HG02763 (cell line): Measurements from ENCODE around the gene OR4K5.
"Not testable (repeated sequence)": the region's sequence is repeated elsewhere in the genome, so short reads cannot be mapped to it uniquely, and the experiment has no call there.

Experiments
- ATAC-seq: cut with Tn5 transposase; IDR thresholded peaks from one replicate; pipeline ENCODE4 v1.9.1; 2021; ENCODE audit warnings: mild to moderate bottlenecking, moderate library complexity; ENCODE audit not compliant: unreplicated experiment

Gene OR4K5, protein sequence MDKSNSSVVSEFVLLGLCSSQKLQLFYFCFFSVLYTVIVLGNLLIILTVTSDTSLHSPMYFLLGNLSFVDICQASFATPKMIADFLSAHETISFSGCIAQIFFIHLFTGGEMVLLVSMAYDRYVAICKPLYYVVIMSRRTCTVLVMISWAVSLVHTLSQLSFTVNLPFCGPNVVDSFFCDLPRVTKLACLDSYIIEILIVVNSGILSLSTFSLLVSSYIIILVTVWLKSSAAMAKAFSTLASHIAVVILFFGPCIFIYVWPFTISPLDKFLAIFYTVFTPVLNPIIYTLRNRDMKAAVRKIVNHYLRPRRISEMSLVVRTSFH

DNA sequence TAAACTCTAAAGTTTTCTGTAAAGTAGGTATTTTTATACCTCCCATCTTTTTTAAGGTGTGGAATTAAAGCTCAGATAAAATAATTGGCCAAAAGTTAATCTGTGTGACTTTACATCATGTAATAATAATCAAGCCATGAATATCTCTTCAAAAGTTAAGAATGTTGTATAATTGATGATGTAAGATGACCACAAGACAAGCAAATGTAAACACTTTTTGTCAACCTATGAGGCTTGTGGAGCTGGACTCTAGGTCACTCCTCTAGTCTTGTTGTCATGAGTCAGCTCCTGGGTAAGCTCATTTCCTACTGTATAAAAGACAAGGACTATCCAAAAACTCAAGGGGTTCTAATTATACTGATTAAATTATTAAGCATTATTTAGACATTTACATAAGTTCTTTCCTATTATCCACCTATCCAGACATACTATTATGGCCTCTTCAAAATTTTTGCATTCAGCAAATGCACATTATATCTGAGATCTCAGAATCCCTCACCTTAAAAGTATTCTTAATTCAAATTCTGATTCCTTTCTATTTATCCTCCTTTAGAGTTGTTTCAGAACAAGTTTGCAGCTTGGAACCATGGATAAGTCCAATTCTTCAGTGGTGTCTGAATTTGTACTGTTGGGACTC, at the start of gene OR4K5:
TSS of gene OR4K5 (plus strand) at position 587 of the 637 bp plus-strand sequence. CDS start at position 587, 0 bp downstream.
- ATAC-seq, result no peak

DNA sequence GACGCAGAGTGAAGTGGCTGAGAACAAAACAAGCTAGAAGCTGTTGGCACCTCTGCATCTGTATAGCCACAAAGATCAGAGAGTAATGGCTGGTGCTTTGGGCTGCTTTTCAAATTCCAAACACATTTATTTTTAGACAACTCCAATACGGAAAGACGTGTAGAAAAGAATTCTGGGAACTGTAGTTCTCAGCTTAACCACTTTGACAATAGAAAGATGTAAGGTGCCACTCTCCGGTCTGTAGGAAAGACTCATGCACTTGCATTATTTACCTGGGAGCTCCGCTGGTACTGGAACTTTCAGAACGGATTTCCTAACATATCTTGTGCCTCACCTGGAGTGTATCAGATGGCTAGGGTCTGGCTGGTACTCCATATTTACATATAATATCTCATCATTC, 47.2 kb upstream of the OR4K5 start:
- ATAC-seq, result no peak

DNA sequence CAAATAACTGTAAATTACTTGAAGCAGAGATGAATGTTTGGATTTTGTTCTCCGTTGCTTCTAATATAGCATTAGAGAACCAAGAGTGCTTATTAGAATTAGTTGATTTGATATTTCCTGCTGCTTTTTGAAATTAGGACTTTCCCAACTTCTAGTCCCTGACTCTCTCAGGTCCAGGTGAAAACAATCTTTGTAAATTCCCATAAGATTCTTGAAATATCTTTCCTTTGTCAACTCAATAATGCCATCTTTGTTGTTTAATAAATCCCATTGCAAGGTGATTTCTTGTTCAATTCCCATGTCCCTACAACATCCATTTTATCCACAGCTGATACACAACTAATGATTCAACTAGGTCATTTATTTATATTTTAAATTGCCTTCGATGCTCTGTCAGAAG, 45.6 kb upstream of the OR4K5 start, which contains the start of gene OR4K2:
TSS of gene OR4K2 (plus strand) at position 301 of the 400 bp plus-strand sequence. CDS start 1,126 bp downstream, outside the sequence.
- no peak for ATAC-seq

DNA sequence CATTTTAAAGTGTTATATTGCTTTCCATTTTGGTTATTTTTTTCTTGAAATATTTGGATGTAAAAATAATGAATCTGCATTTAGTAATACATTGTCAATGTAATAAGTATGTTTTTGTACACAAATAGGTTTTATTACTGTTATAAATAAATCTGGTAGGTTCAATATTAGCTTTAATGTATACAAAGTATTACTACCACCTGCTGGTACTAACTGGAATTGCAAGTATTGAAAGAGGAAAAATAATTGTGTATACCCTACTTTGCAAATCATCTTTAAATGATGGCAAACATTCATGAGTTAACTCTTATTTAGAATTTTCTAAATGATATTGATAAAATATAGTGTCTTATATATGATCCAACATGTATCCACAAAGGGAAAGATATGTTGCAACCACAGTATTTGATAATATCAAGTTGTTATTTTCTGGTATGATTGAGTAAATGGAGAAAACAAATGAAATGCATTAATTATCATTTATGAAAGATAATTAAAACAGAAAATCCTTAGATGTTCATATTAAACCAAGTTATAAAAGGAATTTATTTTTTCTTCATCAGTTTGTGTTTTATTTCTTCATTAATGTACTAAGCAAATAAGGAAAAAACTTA, 42.3 kb upstream of the OR4K5 start:
- ATAC-seq, result no peak

DNA sequence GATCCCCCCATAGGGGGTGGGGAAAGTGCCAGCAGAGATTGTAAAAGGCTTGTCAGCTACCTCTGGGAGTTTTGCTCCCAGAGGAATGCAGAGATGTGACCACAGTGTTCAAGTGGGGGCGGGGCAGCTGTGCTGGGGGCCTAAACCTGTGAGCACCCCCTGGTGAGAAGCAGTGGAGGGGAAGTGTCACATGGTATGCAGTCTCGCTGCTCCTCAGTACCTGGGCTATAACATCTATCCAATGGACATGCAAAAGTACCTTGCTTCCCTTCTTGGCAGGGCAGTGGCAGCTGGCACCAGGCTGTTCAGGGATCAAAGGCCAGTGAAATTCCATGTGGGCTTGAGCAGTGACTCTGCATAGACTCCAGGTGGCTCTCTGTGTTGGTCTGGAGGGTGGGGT, 25.1 kb upstream of the OR4K5 start:
- ATAC-seq, result no peak

DNA sequence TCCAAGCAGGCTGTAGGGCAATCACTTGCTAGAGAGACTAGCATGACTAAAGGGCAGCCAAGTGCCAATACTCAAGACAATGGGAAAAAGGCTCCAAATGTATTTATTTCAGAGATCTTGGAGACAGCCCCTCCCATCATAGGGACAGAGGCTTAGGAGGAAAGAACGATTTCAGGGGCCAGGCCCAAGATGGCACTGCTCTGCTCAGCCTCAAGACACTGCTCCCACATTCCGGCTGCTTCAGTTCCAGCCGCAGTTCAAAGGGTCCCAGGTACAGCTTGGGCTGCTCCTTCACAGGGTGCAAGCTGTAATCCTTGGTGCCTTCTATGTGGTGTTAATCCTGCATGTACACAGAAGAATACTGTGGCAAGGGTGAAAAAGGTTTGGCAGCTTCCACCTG, 19.4 kb upstream of the OR4K5 start:
- no peak for ATAC-seq

DNA sequence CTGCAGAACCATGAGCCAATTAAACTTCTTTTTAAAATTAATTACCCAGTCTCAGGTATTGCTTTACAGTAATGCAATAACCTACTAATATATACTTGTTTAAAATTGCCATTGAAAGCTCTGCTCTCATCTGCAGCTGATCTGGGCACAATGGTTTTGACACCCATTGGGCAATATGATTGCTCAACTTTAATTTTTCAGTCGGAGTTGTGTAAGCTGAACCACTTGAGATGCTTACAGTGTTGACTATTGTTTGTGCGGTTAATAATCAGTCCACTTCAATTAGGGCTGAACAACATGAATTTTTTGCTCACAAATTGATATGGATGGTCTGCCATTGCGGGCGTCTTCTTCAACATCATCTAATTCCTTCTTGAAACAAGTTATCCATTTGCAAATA, 18.0 kb upstream of the OR4K5 start:
- no peak for ATAC-seq

DNA sequence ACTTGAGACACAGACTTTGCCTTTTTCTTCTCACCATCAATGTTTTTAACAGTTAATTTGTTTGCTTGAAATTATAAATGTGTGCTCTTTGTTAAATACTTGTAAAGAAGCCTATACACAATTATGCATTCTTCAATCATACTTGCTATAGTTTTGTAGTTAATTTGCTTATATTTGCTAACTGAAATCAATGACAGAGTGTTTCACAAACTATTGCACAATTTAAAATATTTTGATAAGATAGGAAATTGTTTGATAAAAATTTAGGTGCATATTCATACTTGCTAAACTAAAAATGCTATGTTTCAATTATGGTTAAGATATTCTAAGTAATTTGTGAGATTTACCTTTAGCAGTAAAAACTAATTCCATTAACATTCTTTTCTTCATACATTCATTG, 13.7 kb upstream of the OR4K5 start:
- ATAC-seq, result no peak

DNA sequence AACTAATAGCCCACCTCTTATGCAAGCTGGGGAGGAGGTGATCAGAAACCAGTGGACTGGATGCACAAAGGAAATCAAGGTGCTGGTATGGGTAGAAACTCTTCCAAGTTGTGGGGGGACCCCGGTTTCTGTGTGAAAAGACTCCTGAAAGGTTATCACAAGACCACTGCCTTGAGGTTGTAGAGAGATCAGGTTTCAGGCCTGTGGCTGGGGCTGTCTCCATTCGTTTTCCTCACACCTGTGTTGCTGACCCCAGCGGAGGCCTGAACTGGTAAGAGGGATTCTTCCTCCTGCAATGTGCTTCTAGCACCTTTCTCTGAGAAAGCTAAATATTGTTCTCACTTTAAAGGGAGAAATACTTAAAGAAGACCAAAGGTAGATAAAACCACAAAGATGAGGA, 9.3 kb upstream of the OR4K5 start:
- no peak for ATAC-seq

DNA sequence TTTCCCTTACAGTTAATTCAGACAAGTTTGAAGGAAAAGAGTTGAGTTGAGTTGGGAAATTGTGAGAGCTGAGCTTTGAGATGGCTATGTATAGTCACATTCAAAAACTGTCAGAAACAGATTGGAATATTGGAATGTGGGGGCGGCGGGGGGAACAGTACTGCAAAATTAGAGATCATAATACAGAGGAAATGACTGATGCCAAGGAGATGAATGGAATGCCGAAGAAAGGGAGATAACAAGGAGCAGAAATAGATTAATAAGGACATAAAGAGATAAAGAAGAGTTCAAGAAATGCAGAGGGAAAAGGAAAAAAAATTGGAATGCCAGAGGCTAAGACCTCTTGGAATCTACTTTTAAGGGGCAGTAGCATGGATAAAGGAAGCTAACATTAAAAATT, 3.2 kb upstream of the OR4K5 start:
- no peak for ATAC-seq

DNA sequence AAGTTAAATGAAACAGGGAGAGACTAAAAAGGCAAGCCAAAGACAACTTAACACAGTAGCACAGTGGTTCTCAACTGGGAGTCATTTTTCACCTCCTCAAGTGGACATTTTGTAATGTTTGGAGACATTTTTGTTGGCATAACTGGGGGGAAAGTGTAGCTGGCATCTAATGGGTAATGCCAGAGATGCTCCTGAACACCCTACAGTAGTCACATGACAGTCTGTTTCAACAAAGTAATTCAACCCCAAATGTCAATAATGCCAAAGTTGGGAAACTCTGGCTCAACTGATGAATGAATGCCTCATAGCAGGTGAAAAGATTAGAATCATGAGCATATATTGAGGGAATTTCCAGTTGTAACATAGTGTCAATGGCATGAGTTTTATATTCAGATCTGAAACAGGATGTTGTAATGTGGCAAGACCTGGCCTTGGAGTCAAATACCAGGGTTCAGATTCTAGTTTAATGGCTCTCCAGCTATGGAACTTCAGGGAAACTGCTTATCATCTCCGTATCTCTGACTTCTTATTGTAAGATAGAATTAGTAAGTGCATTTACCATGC, 2.4 kb upstream of the OR4K5 start:
- no peak for ATAC-seq

DNA sequence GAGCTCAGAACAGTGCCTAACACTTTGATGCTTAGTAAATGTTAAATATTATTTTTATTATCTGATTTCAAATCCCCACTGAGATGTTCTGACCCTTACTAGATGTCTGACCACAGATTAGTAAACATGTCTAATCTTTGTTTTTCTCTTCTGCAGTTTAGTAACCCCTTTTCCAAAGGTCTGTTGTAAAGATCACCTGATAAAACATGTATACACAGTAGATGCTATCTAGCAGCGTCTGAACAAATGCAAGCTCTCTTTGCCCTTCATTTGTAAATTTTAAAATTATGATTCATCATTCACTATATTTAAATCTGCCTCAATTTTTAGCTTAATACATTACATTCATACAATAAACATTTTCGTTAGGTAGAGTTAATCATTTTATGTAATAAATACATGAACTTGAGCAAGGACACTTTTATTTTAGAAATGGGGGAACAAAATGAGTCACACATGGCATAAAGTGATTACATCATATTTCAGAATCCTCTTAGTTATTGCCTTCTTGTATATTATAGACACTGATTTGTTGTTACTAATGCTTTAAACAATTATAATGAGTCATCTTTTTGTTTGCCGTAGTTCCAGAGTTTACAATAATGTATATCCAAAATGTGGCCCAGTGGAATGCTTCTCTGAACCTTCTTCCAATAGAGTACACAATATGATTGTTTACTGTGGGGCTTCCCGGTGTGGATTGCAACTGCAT, 1.7 kb upstream of the OR4K5 start:
- ATAC-seq, result no peak

DNA sequence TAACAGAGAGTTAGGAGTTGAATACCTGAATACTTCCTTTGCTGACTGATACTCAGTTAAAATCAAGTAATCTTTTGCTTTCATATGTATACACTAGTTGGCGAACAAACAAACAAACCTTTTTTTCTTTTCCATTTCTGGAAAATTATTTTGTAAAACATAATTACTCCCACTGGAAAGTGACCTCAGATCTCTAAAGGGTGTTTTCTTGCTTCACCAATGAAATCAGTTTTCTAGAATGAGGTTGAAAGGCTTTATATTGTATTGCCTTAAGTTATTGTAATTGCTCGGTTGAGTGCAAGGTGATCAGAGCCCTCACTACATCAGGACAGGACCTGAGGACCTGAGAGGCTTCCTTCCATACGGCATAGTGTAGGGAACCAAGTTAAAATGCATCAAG, 10.2 kb downstream of the OR4K5 start, which contains the start of gene OR4K1:
TSS of gene OR4K1 (plus strand) at position 301 of the 400 bp plus-strand sequence. CDS start 4,750 bp downstream, outside the sequence.
- ATAC-seq, result no peak

DNA sequence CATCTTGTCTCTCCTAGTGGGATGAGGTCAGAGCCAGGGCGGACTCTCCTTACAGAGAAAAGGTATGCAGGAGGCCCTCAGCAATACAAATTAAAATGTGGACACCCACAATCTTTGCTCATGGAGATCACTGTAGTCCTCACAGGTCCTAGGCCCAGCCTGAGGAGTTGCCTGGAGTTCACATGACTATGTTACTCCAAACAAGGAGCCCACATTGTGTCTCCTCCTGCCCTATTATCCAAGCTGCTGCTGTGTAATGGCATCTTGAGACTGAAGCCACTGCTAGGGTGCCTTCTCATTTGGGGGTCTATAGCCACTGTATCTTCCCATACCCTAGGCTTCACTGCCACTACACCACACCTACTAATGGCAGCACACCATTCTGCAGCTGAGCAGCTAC, 21.3 kb downstream of the OR4K5 start:
- ATAC-seq, result no peak

DNA sequence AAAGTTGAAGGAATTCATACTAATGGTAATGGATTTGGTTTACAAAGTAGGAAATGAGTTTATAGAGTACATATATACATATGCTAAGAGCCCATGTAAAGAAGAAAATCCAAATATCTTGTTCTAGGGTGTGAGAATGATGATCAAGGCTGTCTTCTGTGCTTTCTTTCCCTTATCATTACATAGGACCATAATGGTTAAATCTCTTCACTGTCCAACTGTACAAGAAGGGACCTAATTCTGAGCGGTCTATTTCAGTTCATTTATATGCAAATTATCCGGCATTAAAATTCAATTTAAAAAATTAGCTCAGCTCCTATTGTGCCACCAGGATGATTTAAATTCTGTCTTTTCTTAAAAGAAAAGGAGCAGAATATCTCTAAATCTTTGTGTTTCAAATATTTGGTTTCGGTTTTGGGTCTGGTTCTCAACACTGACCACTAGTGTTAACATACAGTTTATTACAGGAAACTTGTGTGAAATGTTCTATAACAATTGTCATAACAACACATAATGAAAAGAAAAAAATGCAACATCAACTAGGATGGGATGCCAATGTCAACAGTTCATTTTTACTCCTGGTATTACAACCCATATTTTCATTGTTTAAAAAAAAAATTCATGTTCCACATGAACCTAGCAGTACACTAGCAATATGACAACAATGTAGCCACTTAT, 27.1 kb downstream of the OR4K5 start:
- no peak for ATAC-seq

DNA sequence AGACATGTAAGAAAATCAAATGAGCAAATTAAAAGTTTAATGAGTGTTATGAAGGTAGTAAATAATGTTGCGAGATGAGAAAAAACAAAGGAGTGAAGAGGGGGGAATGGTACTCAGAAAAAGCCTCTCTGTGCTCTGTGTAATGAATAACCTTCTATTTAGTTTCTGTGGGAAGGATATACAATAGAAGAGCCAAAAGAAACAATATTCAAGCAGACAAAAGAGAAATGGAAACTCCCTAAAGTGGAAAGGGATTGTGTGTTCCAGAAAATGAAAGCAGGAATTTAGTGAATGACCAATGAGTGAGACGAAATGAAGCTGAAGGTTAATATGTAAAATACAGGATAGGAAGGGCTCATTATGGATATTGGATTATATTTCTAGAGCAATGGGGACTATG, 28.8 kb downstream of the OR4K5 start:
- ATAC-seq, result no peak

DNA sequence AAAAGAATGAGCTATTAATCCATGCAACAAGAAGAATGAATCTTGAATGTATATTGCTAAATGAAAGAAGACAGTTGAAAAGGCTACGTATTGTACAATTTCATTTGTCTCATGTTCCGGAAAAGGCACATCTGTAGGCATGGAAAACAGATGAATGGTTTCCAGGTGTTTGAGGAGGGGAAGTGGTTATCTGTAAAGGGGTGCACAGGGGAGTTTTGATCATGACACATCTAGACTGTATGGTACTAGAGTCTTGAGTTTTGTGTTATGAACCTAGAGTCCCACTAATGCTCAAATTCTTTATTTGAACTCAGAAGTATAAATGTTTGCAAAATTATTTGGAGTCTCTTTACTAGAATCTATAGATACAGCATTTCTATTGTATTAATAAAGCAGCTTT, 49.3 kb downstream of the OR4K5 start:
- not testable (repeated sequence) for ATAC-seq
